GM12878 (cell line): Measurements from ENCODE around the gene BUB1B. TPM values are rescaled to one million over a fixed set of nuclear protein-coding genes. Genes with fewer than 3 reads are reported as not detected.
A peak's percentile ranks its signal among the peaks of the same experiment; 100 is the strongest.

ENCODE experiments used
- ATAC-seq: fragments of 200-7000 bp; cut with Tn5 transposase; 3 replicates; pipeline ENCODE4 v1.9.1; 2020; ENCODE audit warnings: mild to moderate bottlenecking, moderate library complexity
- BruUV-seq: library from RNA; stranded (reverse); fragments of 400-500 nt; replicated peaks from 2 replicates; lab custom pipeline; 2021; lab: Mats Ljungman, UMichigan
- CTCF ChIA-PET: fragments of 300-600 bp; sonication (Branson Sonifier 250); formaldehyde crosslinking; extraction: SDS; loops from one replicate; lab custom pipeline; 2021; ENCODE audit warnings: inconsistent platforms; lab: Yijun Ruan, JAX
- POLR2A ChIA-PET: fragments of 350-600 bp; formaldehyde crosslinking; extraction: SDS; loops from one replicate; lab custom pipeline; 2021; ENCODE audit warnings: inconsistent platforms; lab: Charles Lee
- RAD21 ChIA-PET: fragments of 300-600 bp; sonication (Branson Sonifier 250); formaldehyde crosslinking; loops from one replicate; lab custom pipeline; 2023; ENCODE audit warnings: antibody characterized with exemption; ENCODE audit not compliant: unreplicated experiment; lab: Charles Lee
- SMC1A ChIA-PET: fragments of 300-600 bp; sonication (Branson Sonifier 250); formaldehyde crosslinking; loops from one replicate; lab custom pipeline; 2023; ENCODE audit not compliant: unreplicated experiment, uncharacterized antibody; lab: Charles Lee
- DNase-seq: peaks from one replicate; pipeline ENCODE4 v3.0.0-alpha.2; 2011; ENCODE audit warnings: low read depth, low spot score
- FAIRE-seq: peaks from 3 replicates; lab custom pipeline; 2011; peaks lifted over from hg19 to GRCh38; lab: Jason Lieb, UNC
- H2AFZ ChIP-seq: 2 replicates; pipeline ENCODE4 v1.6.0; 2011; ENCODE audit warnings: low read depth, low read length, control low read depth; ENCODE audit not compliant: control insufficient read depth
- H3K27ac ChIP-seq: 2 replicates; pipeline ENCODE4 v1.5.1; 2011; ENCODE audit warnings: control low read depth; ENCODE audit not compliant: control insufficient read depth, insufficient read depth
- H3K27me3 ChIP-seq, 2 experiments: replicated peaks in 1 of 2; 2 replicates each; pipeline versions ENCODE4 v1.6.0 to v1.6.1; 2011; ENCODE audit warnings: low read length in 1 of 2; ENCODE audit not compliant: control insufficient read depth in 2 of 2, insufficient read depth in 2 of 2
- H3K36me3 ChIP-seq, 2 experiments: 2 replicates each; pipeline ENCODE4 v1.5.1; 2011; ENCODE audit warnings: low read length in 1 of 2; ENCODE audit not compliant: control insufficient read depth in 2 of 2, insufficient read depth in 2 of 2
- H3K4me1 ChIP-seq: 2 replicates; pipeline ENCODE4 v1.6.1; 2011; ENCODE audit warnings: mild to moderate bottlenecking, low read length, moderate library complexity, mixed read lengths; ENCODE audit not compliant: control insufficient read depth, insufficient read depth
- H3K4me2 ChIP-seq: 2 replicates; pipeline ENCODE4 v1.6.0; 2011; ENCODE audit warnings: control low read depth; ENCODE audit not compliant: control insufficient read depth, insufficient read depth
- H3K4me3 ChIP-seq: fragments of 200-600 bp; sonication (generic); 2 replicates; pipeline ENCODE4 v1.5.1; 2016
- H3K79me2 ChIP-seq: 2 replicates; pipeline ENCODE4 v1.6.0; 2011; ENCODE audit warnings: low read length; ENCODE audit not compliant: control insufficient read depth, insufficient read depth
- H3K9ac ChIP-seq: 2 replicates; pipeline ENCODE4 v1.8.0; 2011; ENCODE audit warnings: low read length, control low read depth, mixed read lengths; ENCODE audit not compliant: control insufficient read depth, insufficient read depth
- H3K9me3 ChIP-seq: replicated peaks from 3 replicates; pipeline ENCODE4 v1.5.1; 2011; ENCODE audit warnings: mild to moderate bottlenecking, low read length; ENCODE audit not compliant: control insufficient read depth, insufficient read depth
- H4K20me1 ChIP-seq: 2 replicates; pipeline ENCODE4 v1.6.0; 2011; ENCODE audit not compliant: control insufficient read depth, insufficient read depth
- EGR1 ChIP-seq, 2 experiments: IDR thresholded peaks; 1 replicate in 1 of 2; 2 replicates in 1 of 2; pipeline ENCODE4 v1.6.1; 2011 to 2012; ENCODE audit warnings: low read depth in 2 of 2, low read length in 2 of 2, borderline replicate concordance in 1 of 2, mild to moderate bottlenecking in 1 of 2, moderate library complexity in 1 of 2
- IKZF1 ChIP-seq: fragments of 450-650 bp; conservative IDR thresholded peaks from 2 replicates; pipeline ENCODE4 v1.6.1; 2017; ENCODE audit warnings: antibody characterized with exemption, mild to moderate bottlenecking
- LARP7 ChIP-seq: fragments of 450-650 bp; IDR thresholded peaks from 2 replicates; pipeline ENCODE4 v1.6.1; 2017; ENCODE audit warnings: mild to moderate bottlenecking
- MYB ChIP-seq: fragments of 150-350 bp; IDR thresholded peaks from 2 replicates; pipeline ENCODE4 v1.6.1; 2014; ENCODE audit warnings: mild to moderate bottlenecking, low read depth, low read length, borderline replicate concordance
- NFIC ChIP-seq: IDR thresholded peaks from 2 replicates; pipeline ENCODE4 v1.6.1; 2012; ENCODE audit warnings: low read depth, mild to moderate bottlenecking, inconsistent platforms, low read length, moderate library complexity
- NR2C1 ChIP-seq: fragments of 450-650 bp; IDR thresholded peaks from 2 replicates; pipeline ENCODE4 v1.6.1; 2017; ENCODE audit warnings: antibody characterized with exemption, mild to moderate bottlenecking, moderate library complexity
- RUNX3 ChIP-seq: IDR thresholded peaks from 2 replicates; pipeline ENCODE4 v1.6.1; 2012; ENCODE audit warnings: low read length, inconsistent platforms
- SRF ChIP-seq, 2 experiments: IDR thresholded peaks; 2 replicates each; pipeline ENCODE4 v1.6.1; 2011; ENCODE audit warnings: low read depth in 2 of 2, low read length in 2 of 2, mild to moderate bottlenecking in 1 of 2, moderate library complexity in 1 of 2
- WGBS: methylation state at CpG from one replicate; pipeline ENCODE4 v1.1.6; 2016; ENCODE audit warnings: low lambda C conversion rate; ENCODE audit not compliant: insufficient replicate concordance, insufficient coverage; ENCODE audit errors: missing lambda C conversion rate; 5-methylcytosine and 5-hydroxymethylcytosine counted together
- in situ Hi-C: fragments of 300-500 bp; cut with MboI; formaldehyde crosslinking; loops from 9 replicates; pipeline ENCODE4 v1.14.3; 2018; ENCODE audit warnings: mixed read lengths
- intact Hi-C: fragments of 100-400 bp; cut with micrococcal nuclease; formaldehyde crosslinking; loops from one replicate; pipeline ENCODE4 v1.14.2; 2022; ENCODE audit not compliant: unreplicated experiment
- polyA plus RNA-seq, 11 experiments: library from polyadenylated mRNA; depleted of rRNA in 4 of 11; unstranded in 6 of 11; stranded (reverse) in 5 of 11; fragments of >200 nt; fragmentation: Nextera tagmentation in 4 of 11; fragmentation: Illumina TruSeq in 1 of 11; extraction: Ambion mirVana in 4 of 11; extraction: Trizol in 1 of 11; gene quantifications; 1 replicate in 1 of 11; 2 replicates in 10 of 11; pipeline versions ENCODE4 v1.2.1 to v1.2.3, GENCODE V29; 2011 to 2016; ENCODE audit warnings: inconsistent platforms in 2 of 11, missing spikeins in 2 of 11, low read depth in 1 of 11
- total RNA-seq, 4 experiments: library from RNA; depleted of rRNA in 3 of 4; stranded (reverse); fragments of >200 nt in 3 of 4; fragmentation: Illumina TruSeq in 1 of 4; extraction: Trizol in 1 of 4; gene quantifications; 2 replicates each; pipeline versions ENCODE4 v1.2.1 to v1.2.3, GENCODE V29; 2013 to 2021
- TF ChIP-seq, protein P1 (sequence below): IDR thresholded peaks from 2 replicates; pipeline ENCODE4 v1.6.1; 2011; ENCODE audit warnings: borderline replicate concordance, low read depth, mild to moderate bottlenecking, moderate library complexity, low read length; ENCODE audit not compliant: insufficient read depth, poor library complexity, severe bottlenecking
- TF ChIP-seq, protein P2 (sequence below): fragments of 450-650 bp; IDR thresholded peaks from 2 replicates; pipeline ENCODE4 v1.6.1; 2018; ENCODE audit warnings: mild to moderate bottlenecking, low read depth, moderate library complexity; ENCODE audit not compliant: partially characterized antibody
- TF ChIP-seq, protein P3 (sequence below): IDR thresholded peaks from 2 replicates; pipeline ENCODE4 v1.6.1; 2012; ENCODE audit warnings: improper control_type of control experiment, low read depth, low read length; ENCODE audit not compliant: insufficient replicate concordance
- TF ChIP-seq, protein P4 (sequence below): fragments of 450-650 bp; IDR thresholded peaks from 2 replicates; pipeline ENCODE4 v1.6.1; 2014; ENCODE audit warnings: mild to moderate bottlenecking

The BUB1B gene
- total and polyA plus RNA-seq, 10 of the 15 experiments (the other 5 are each of a cell fraction or from before 2014, with no cell fraction given): 29.1 to 98.6 (median 77.3) TPM

DNA sequence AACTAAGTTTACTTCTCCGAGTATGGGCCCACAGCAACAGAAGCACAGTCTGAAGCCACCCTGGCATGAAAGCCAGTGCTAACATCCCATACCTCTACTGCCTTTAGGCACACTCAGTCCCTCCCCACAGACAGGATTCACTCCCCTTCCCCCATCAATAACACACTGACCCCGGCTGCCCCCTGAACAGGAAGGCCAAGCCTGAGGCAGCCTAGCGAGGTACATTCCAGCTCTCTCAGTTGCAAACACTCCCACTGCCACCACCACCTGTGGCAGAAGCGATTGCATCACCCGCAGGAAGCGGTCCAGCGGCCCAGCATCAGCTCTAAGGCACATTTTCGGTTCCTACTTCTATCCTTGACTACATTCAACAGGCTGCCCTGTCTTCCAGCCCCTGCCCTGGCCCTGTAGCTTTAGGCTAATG lies 45.2 kb upstream of the BUB1B start:
- in situ Hi-C loops: no loop called here
- Histone ChIP-seq H3K79me2 (no peaks in the 10 kb centered on the region), H3K4me3 (no peak overlapping the region), H4K20me1 (no peaks in the 10 kb centered on the region), H3K9me3 (no peaks in the 10 kb centered on the region), H3K36me3 (no peaks in the 10 kb centered on the region), H3K9ac (peak overlapping the region; percentile 37), H3K27ac (peak overlapping the region; percentile 69), H3K4me1 (peaks cover 30% of the 10 kb centered on the region), H3K27me3 (no peaks in the 10 kb centered on the region), H3K4me2 (peak overlapping the region; percentile 81), H2AFZ (peak overlapping the region; percentile 71)
- ChIA-PET POLR2A (interaction anchor here (1.0 to 3.5 kb wide), 6 partner anchors 9 to 68 kb away, joined by 3 to 23 read pairs (median 4); no protein-coding TSS in a partner anchor), CTCF (interaction anchor here (0.7 to 4.4 kb wide), 5 partner anchors 11 to 76 kb away, joined by 3 to 72 read pairs (median 5); partner anchors contain the start of gene SRP14), SMC1A (interaction anchor here (0.7 to 29.7 kb wide), 7 partner anchors 9 to 1599 kb away, joined by 3 to 1082 read pairs (median 16); partner anchors contain the start of genes BUB1B and SRP14), RAD21 (interaction anchor here (0.6 to 24.6 kb wide), 8 partner anchors 9 to 69 kb away, joined by 3 to 903 read pairs (median 4); partner anchors contain the start of gene BUB1B)
- FAIRE-seq (no peak), DNase-seq (peak; percentile 83), ATAC-seq (peak; percentile 97)
- intact Hi-C loops: no loop called here
- BruUV-seq: no TSS peak
- WGBS: 1% methylated on average over 8 of the region's 8 CpGs
- no peak for TF ChIP-seq NR2C1
- TF ChIP-seq, protein P1, sequence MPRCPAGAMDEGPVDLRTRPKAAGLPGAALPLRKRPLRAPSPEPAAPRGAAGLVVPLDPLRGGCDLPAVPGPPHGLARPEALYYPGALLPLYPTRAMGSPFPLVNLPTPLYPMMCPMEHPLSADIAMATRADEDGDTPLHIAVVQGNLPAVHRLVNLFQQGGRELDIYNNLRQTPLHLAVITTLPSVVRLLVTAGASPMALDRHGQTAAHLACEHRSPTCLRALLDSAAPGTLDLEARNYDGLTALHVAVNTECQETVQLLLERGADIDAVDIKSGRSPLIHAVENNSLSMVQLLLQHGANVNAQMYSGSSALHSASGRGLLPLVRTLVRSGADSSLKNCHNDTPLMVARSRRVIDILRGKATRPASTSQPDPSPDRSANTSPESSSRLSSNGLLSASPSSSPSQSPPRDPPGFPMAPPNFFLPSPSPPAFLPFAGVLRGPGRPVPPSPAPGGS: peak; percentile 66
- TF ChIP-seq, protein P2, sequence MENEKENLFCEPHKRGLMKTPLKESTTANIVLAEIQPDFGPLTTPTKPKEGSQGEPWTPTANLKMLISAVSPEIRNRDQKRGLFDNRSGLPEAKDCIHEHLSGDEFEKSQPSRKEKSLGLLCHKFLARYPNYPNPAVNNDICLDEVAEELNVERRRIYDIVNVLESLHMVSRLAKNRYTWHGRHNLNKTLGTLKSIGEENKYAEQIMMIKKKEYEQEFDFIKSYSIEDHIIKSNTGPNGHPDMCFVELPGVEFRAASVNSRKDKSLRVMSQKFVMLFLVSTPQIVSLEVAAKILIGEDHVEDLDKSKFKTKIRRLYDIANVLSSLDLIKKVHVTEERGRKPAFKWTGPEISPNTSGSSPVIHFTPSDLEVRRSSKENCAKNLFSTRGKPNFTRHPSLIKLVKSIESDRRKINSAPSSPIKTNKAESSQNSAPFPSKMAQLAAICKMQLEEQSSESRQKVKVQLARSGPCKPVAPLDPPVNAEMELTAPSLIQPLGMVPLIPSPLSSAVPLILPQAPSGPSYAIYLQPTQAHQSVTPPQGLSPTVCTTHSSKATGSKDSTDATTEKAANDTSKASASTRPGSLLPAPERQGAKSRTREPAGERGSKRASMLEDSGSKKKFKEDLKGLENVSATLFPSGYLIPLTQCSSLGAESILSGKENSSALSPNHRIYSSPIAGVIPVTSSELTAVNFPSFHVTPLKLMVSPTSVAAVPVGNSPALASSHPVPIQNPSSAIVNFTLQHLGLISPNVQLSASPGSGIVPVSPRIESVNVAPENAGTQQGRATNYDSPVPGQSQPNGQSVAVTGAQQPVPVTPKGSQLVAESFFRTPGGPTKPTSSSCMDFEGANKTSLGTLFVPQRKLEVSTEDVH: no peak
- no peak for TF ChIP-seq MYB
- TF ChIP-seq, protein P3, sequence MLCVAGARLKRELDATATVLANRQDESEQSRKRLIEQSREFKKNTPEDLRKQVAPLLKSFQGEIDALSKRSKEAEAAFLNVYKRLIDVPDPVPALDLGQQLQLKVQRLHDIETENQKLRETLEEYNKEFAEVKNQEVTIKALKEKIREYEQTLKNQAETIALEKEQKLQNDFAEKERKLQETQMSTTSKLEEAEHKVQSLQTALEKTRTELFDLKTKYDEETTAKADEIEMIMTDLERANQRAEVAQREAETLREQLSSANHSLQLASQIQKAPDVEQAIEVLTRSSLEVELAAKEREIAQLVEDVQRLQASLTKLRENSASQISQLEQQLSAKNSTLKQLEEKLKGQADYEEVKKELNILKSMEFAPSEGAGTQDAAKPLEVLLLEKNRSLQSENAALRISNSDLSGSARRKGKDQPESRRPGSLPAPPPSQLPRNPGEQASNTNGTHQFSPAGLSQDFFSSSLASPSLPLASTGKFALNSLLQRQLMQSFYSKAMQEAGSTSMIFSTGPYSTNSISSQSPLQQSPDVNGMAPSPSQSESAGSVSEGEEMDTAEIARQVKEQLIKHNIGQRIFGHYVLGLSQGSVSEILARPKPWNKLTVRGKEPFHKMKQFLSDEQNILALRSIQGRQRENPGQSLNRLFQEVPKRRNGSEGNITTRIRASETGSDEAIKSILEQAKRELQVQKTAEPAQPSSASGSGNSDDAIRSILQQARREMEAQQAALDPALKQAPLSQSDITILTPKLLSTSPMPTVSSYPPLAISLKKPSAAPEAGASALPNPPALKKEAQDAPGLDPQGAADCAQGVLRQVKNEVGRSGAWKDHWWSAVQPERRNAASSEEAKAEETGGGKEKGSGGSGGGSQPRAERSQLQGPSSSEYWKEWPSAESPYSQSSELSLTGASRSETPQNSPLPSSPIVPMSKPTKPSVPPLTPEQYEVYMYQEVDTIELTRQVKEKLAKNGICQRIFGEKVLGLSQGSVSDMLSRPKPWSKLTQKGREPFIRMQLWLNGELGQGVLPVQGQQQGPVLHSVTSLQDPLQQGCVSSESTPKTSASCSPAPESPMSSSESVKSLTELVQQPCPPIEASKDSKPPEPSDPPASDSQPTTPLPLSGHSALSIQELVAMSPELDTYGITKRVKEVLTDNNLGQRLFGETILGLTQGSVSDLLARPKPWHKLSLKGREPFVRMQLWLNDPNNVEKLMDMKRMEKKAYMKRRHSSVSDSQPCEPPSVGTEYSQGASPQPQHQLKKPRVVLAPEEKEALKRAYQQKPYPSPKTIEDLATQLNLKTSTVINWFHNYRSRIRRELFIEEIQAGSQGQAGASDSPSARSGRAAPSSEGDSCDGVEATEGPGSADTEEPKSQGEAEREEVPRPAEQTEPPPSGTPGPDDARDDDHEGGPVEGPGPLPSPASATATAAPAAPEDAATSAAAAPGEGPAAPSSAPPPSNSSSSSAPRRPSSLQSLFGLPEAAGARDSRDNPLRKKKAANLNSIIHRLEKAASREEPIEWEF: peak; percentile 25
- no peak for TF ChIP-seq LARP7
- peak; percentile 87 for TF ChIP-seq RUNX3
- TF ChIP-seq EGR1 (IDR thresholded peaks at IDR 0.05; ENCODE audit: borderline replicate concordance in 1 of 2, low read depth in 2 of 2, low read length in 2 of 2): 0 out of 3 replicates have a peak, but pooled peaks of 1 of the 2 experiments have one; percentile 35
- TF ChIP-seq SRF (IDR thresholded peaks at IDR 0.05; ENCODE audit: low read depth in 2 of 2, low read length in 2 of 2): 0 out of 4 replicates have a peak, but pooled peaks of 1 of the 2 experiments have one; percentile 12
- TF ChIP-seq, protein P4, sequence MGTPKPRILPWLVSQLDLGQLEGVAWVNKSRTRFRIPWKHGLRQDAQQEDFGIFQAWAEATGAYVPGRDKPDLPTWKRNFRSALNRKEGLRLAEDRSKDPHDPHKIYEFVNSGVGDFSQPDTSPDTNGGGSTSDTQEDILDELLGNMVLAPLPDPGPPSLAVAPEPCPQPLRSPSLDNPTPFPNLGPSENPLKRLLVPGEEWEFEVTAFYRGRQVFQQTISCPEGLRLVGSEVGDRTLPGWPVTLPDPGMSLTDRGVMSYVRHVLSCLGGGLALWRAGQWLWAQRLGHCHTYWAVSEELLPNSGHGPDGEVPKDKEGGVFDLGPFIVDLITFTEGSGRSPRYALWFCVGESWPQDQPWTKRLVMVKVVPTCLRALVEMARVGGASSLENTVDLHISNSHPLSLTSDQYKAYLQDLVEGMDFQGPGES: no peak
- TF ChIP-seq IKZF1: peak; percentile 97
- TF ChIP-seq NFIC: peak; percentile 47; the same call in 1 of the 2 replicates
